Measurements from ENCODE around the gene MRPL28.

Gene MRPL28

DNA sequence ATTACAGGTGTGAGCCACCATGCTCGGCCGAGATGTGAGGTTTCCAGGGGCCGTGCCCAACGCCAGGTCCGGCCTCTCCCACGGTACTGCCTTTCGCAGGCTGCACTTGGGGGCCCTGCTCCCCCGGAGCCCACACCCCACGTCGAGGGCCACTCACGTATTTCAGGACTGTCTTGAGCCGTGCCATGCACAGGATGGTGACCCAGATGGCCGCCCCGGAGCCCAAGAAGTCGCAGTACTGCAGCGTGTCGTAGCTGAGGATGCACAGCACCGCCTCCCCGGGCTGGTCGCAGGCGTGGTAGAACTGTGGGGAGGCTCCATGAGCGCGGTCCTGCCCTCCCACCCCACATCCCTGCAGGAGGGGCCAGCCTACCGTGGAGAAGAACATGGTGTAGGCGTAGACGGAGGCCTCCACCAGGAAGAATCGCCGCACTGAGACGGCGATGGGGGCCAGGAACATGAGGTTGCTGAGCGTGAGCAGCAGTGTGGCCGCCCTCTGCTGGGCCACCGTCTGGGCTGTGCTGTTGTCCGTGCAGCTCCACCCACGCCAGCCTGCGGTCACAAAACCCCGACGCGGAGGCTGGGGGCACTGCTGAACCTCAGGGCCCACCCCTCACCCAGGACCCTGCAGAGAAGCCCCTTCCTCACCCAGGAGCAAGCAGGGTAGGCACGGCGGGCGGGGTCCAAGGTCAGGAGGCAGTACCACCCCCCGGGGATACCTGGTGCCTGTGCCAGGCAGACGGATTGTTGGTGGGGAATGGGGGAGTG, 3.7 kb upstream of the MRPL28 start:
- H2AFZ ChIP-seq (ENCODE audit: low read depth, low read length, severe bottlenecking), result no peak overlapping the region
- 0 out of 2 replicates have a peak, but pooled peaks cover 4% of the 10 kb centered on the region for H3F3A ChIP-seq (ENCODE audit: insufficient read depth)
- H3K36me3 ChIP-seq (ENCODE audit: low read length), result no peaks in the 10 kb centered on the region
- H3K9me2 ChIP-seq (replicated peaks; ENCODE audit: insufficient read depth, low read length), result no peaks in the 10 kb centered on the region
- H4K20me1 ChIP-seq (ENCODE audit: low read depth, low read length), result no peaks in the 10 kb centered on the region
- no peaks in the 10 kb centered on the region for H3K9me3 ChIP-seq (ENCODE audit: insufficient read depth, low read length)
- no peaks in the 10 kb centered on the region for H3K79me2 ChIP-seq (ENCODE audit: insufficient read depth, low read length)
- no peak overlapping the region for H3K4me3 ChIP-seq (ENCODE audit: insufficient read depth, low read length, poor library complexity, severe bottlenecking)
- H3K4me2 ChIP-seq (ENCODE audit: low read depth, low read length, poor library complexity, severe bottlenecking), result no peak overlapping the region
- no peak overlapping the region for H3K9ac ChIP-seq (ENCODE audit: low read length)
- no peaks in the 10 kb centered on the region for H3K27me3 ChIP-seq (ENCODE audit: low read length)
- no peak overlapping the region for H3K27ac ChIP-seq (ENCODE audit: low read depth, low read length)
- TF ChIP-seq, protein P1, sequence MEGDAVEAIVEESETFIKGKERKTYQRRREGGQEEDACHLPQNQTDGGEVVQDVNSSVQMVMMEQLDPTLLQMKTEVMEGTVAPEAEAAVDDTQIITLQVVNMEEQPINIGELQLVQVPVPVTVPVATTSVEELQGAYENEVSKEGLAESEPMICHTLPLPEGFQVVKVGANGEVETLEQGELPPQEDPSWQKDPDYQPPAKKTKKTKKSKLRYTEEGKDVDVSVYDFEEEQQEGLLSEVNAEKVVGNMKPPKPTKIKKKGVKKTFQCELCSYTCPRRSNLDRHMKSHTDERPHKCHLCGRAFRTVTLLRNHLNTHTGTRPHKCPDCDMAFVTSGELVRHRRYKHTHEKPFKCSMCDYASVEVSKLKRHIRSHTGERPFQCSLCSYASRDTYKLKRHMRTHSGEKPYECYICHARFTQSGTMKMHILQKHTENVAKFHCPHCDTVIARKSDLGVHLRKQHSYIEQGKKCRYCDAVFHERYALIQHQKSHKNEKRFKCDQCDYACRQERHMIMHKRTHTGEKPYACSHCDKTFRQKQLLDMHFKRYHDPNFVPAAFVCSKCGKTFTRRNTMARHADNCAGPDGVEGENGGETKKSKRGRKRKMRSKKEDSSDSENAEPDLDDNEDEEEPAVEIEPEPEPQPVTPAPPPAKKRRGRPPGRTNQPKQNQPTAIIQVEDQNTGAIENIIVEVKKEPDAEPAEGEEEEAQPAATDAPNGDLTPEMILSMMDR (IDR thresholded peaks at IDR 0.05; ENCODE audit: insufficient read depth, low read length, poor library complexity, severe bottlenecking), result no peak
- no peak for TF ChIP-seq EZH2phosphoT487 (conservative IDR thresholded peaks at IDR 0.05; ENCODE audit: low read length)

DNA sequence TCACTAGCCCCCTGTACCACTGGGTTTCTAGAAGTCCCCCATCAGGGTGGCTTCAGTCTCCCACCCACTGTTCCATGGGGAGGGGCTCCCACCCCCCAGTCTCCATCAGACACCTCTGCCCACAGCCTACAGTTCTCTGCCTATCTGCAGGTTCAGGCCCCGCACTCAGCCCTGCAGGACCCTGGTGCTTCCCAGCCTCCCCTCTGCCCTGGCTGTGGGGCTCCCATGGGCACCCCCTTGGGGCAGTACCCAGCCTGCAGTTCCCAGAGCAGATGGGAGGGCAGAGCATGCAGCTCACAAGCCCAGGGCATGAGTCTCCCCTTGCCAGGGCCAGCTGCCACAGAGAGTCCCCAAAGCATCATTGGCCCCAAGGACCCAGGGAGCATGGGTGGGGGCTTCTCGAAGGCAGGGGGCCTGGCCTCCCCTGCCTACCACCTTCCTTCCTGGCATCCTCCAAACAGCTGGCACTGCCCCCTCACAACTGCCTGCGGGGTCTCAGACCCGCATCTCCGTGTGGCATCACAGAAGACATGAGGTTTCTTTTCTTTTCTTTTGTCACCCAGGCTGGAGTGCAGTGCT, 2.8 kb upstream of the MRPL28 start:
- Histone ChIP-seq H3K27ac (ENCODE audit: low read depth, low read length) (no peak overlapping the region), H3K9me3 (ENCODE audit: insufficient read depth, low read length) (no peaks in the 10 kb centered on the region), H2AFZ (ENCODE audit: low read depth, low read length, severe bottlenecking) (no peak overlapping the region), H3F3A (ENCODE audit: insufficient read depth) (0 out of 2 replicates have a peak, but pooled peaks cover 4% of the 10 kb centered on the region), H3K9ac (ENCODE audit: low read length) (no peak overlapping the region), H3K4me3 (ENCODE audit: insufficient read depth, low read length, poor library complexity, severe bottlenecking) (no peak overlapping the region), H3K9me2 (replicated peaks; ENCODE audit: insufficient read depth, low read length) (no peaks in the 10 kb centered on the region), H3K27me3 (ENCODE audit: low read length) (no peaks in the 10 kb centered on the region), H3K79me2 (ENCODE audit: insufficient read depth, low read length) (no peaks in the 10 kb centered on the region), H3K36me3 (ENCODE audit: low read length) (no peaks in the 10 kb centered on the region), H3K4me2 (ENCODE audit: low read depth, low read length, poor library complexity, severe bottlenecking) (no peak overlapping the region), H4K20me1 (ENCODE audit: low read depth, low read length) (no peaks in the 10 kb centered on the region)
- TF ChIP-seq, protein P1 (IDR thresholded peaks at IDR 0.05; ENCODE audit: insufficient read depth, low read length, poor library complexity, severe bottlenecking), result no peak
- TF ChIP-seq EZH2phosphoT487 (conservative IDR thresholded peaks at IDR 0.05; ENCODE audit: low read length), result no peak

DNA sequence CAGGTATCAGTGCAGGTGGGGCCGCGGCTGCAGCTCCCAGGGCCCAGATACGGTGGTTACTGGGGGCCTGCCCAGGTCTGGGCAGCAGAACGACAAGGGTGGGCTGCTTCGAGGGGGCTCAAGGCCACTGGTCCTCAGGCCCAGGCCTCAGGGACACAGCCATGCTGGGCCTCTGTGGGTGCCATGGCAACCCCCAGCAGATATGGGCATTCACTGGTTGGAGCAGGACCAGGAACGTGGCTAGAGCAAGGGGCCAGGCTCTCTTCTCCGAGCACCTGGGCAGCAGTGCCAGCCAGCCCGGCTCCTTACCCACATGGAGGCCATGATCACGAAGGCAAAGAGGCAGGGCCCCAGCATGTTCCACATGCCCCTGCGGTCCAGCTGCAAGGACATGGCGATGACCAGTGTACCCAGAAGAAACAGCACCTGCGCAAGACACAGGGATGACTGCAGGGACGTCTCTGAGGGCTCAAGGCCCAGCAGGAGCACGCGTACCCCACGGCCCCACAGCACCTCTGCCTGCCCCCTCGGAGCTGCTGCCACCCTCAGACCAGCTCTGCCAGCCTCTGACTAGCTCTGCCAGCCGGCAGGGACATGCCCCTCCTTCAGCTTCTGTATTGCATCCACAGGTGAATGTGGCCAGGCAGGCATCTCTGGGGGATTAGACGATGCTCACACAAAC, 2.1 kb upstream of the MRPL28 start:
- Histone ChIP-seq H3K9me2 (replicated peaks; ENCODE audit: insufficient read depth, low read length) (no peaks in the 10 kb centered on the region), H3K9ac (ENCODE audit: low read length) (no peak overlapping the region), H2AFZ (ENCODE audit: low read depth, low read length, severe bottlenecking) (no peak overlapping the region), H3K36me3 (ENCODE audit: low read length) (no peaks in the 10 kb centered on the region), H3K4me2 (ENCODE audit: low read depth, low read length, poor library complexity, severe bottlenecking) (no peak overlapping the region), H3K27ac (ENCODE audit: low read depth, low read length) (no peak overlapping the region), H3K4me3 (ENCODE audit: insufficient read depth, low read length, poor library complexity, severe bottlenecking) (no peak overlapping the region), H3K9me3 (ENCODE audit: insufficient read depth, low read length) (no peaks in the 10 kb centered on the region), H3F3A (ENCODE audit: insufficient read depth) (0 out of 2 replicates have a peak, but pooled peaks cover 4% of the 10 kb centered on the region), H3K27me3 (ENCODE audit: low read length) (no peaks in the 10 kb centered on the region), H4K20me1 (ENCODE audit: low read depth, low read length) (no peaks in the 10 kb centered on the region), H3K79me2 (ENCODE audit: insufficient read depth, low read length) (no peaks in the 10 kb centered on the region)
- TF ChIP-seq, protein P1 (IDR thresholded peaks at IDR 0.05; ENCODE audit: insufficient read depth, low read length, poor library complexity, severe bottlenecking), result no peak
- TF ChIP-seq EZH2phosphoT487 (conservative IDR thresholded peaks at IDR 0.05; ENCODE audit: low read length), result no peak
